Bladder microvascular endothelial cell (primary cell): ENCODE data around the gene GTF3C5. TPM values are rescaled to one million over a fixed set of nuclear protein-coding genes. Genes with fewer than 3 reads are reported as not detected.

ENCODE experiments used
- total RNA-seq: library from RNA; depleted of rRNA; stranded (reverse); fragments of >200 nt; gene quantifications from 2 replicates; pipeline ENCODE4 v1.2.3, GENCODE V29; 2014

GTF3C5 gene, protein sequence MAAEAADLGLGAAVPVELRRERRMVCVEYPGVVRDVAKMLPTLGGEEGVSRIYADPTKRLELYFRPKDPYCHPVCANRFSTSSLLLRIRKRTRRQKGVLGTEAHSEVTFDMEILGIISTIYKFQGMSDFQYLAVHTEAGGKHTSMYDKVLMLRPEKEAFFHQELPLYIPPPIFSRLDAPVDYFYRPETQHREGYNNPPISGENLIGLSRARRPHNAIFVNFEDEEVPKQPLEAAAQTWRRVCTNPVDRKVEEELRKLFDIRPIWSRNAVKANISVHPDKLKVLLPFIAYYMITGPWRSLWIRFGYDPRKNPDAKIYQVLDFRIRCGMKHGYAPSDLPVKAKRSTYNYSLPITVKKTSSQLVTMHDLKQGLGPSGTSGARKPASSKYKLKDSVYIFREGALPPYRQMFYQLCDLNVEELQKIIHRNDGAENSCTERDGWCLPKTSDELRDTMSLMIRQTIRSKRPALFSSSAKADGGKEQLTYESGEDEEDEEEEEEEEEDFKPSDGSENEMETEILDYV
- total RNA-seq: 37.4 and 42.8 TPM in 2 replicates

DNA sequence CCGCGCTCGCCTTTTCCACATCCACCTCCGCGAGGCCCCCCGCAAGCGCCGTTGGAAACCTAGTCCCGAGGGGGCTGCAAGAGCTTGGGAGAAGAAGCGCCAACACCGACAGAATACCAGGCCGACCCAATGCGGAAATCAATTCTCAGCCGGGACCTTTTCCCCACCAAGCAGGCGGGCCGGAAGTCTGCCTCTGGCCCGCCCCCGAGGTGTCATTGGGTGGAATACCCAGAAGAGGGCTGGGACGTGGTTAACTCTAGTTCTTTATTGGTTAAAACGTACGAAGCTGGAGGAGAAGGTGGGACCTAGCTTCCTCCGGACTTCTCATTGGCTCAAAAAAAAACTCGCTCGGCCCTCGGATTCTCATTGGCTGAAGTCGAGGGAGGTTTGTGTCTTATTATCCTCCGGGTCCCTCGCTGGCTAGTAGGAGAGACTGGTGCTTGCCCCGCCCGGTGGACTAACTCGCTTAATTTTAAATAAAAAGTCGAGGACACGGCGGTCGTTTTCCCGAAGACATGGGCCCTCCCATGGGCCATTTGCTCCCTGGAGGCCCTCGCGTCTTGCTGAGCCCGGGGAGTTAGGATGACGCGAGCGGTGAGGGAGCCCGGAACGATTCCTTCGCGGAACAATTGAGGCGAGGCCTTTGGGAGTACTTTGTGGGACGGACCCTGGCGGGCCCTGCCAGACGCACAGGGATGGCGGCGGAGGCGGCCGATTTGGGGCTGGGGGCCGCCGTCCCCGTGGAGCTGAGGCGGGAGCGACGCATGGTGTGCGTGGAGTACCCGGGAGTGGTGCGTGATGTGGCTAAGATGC lies at the start of gene GTF3C5:
GTF3C5 (plus strand) TSS at position 681 of the 813 bp plus-strand sequence; CDS start at position 696, 15 bp downstream.

DNA sequence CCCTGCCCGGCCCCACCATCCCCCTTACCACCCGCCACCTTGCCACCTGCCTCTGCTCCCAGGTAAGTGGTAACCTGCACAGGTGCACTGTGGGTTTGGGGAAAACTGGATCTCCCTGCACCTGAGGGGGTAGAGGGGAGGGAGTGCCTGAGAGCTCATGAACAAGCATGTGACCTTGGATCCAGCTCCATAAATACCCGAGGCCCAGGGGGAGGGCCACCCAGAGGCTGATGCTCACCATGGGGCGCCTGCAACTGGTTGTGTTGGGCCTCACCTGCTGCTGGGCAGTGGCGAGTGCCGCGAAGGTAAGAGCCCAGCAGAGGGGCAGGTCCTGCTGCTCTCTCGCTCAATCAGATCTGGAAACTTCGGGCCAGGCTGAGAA lies 31.0 kb downstream of the GTF3C5 start, which contains the start of gene CEL:
CEL (plus strand) TSS at position 218 of the 382 bp plus-strand sequence; CDS start at position 240, 22 bp downstream.

Other genes starting within 250 kb of the GTF3C5 start
- gene AK8, start 152.7 kb upstream of the GTF3C5 start, total RNA-seq: 0.06 and 0.16 TPM in 2 replicates
- gene SPACA9, start 152.1 kb upstream of the GTF3C5 start, total RNA-seq: 1.3 and 1.5 TPM in 2 replicates
- gene TSC1, start 86.4 kb upstream of the GTF3C5 start, total RNA-seq: 12.8 and 48.2 TPM in 2 replicates
- not detected in 2 replicates for gene GFI1B, start 52.3 kb upstream of the GTF3C5 start, total RNA-seq
- gene CEL, start 31.0 kb downstream of the GTF3C5 start, total RNA-seq: under 0.01 and 0.44 TPM in 2 replicates
- 32.4 and 72.4 TPM in 2 replicates for gene RALGDS, start 90.2 kb downstream of the GTF3C5 start, total RNA-seq
- gene GBGT1, start 132.9 kb downstream of the GTF3C5 start, total RNA-seq: 0.32 and 40.5 TPM in 2 replicates
- not detected in 2 replicates for gene OBP2B, start 178.3 kb downstream of the GTF3C5 start, total RNA-seq
- 0.16 TPM in 1 of 2 replicates, not detected in the other for gene ABO, start 244.2 kb downstream of the GTF3C5 start, total RNA-seq